HCT116 (cell line): ENCODE measurements around the gene AP1B1. TPM values are rescaled to one million over a fixed set of nuclear protein-coding genes. Genes with fewer than 3 reads are reported as not detected.

ENCODE experiments used
- ATAC-seq: fragments of 200-7000 bp; cut with Tn5 transposase; 2 replicates; pipeline ENCODE4 v1.9.1; 2020; ENCODE audit warnings: mild to moderate bottlenecking, moderate library complexity
- BruUV-seq: library from RNA; stranded (reverse); fragments of 400-500 nt; replicated peaks from 2 replicates; lab custom pipeline; 2021; lab: Mats Ljungman, UMichigan
- CTCF ChIA-PET: fragments of 300-600 bp; sonication (Branson Sonifier 250); formaldehyde crosslinking; loops from one replicate; lab custom pipeline; 2021; ENCODE audit warnings: antibody characterized with exemption; lab: Charles Lee
- POLR2A ChIA-PET: fragments of 300-600, 350-600 bp; sonication (Branson Sonifier 250); formaldehyde crosslinking; loops from one replicate; lab custom pipeline; 2021; ENCODE audit warnings: antibody characterized with exemption; lab: Charles Lee
- RAD21 ChIA-PET, 2 experiments: fragments of 300-600 bp; sonication (Branson Sonifier 250); formaldehyde crosslinking; loops; one replicate each; lab custom pipeline; 2023; ENCODE audit warnings: low total read pairs in 2 of 2; ENCODE audit not compliant: uncharacterized antibody in 2 of 2, unreplicated experiment in 2 of 2, low non-redundant PET in 1 of 2; lab: Charles Lee
- DNase-seq: peaks from one replicate; pipeline ENCODE4 v3.0.0-alpha.2; 2010; ENCODE audit warnings: low read depth, low spot score
- H2AFZ ChIP-seq: fragments of 200-600 bp; shearing (Covaris generic), sonication (generic); 2 replicates; pipeline ENCODE4 v1.6.1; 2017; ENCODE audit warnings: low read depth, mixed run types, mixed read lengths, antibody characterized with exemption, low read length; ENCODE audit not compliant: poor library complexity, severe bottlenecking
- H3K27ac ChIP-seq: 2 replicates; pipeline ENCODE4 v1.5.1; 2012; ENCODE audit warnings: low read depth, low read length
- H3K27me3 ChIP-seq: fragments of 200-600 bp; sonication (generic); 2 replicates; pipeline ENCODE4 v1.6.1; 2016; ENCODE audit warnings: mixed run types, low read length, mixed read lengths; ENCODE audit not compliant: insufficient read depth
- H3K36me3 ChIP-seq, 2 experiments: fragments of 200-500 bp in 1 of 2; fragments of 200-600 bp in 1 of 2; sonication (Bioruptor generic) in 1 of 2; sonication (generic) in 1 of 2; 2 replicates each; pipeline versions ENCODE4 v1.5.1 to v1.6.1; 2014 to 2016; ENCODE audit warnings: low read length in 2 of 2, inconsistent platforms in 1 of 2, mixed read lengths in 1 of 2, mixed run types in 1 of 2; ENCODE audit not compliant: insufficient read depth in 2 of 2, control insufficient read depth in 1 of 2
- H3K4me1 ChIP-seq, 2 experiments: fragments of 200-600 bp in 1 of 2; sonication (generic) in 1 of 2; 2 replicates each; pipeline versions ENCODE4 v1.5.1 to v1.6.1; 2012 to 2017; ENCODE audit warnings: low read length in 2 of 2, inconsistent platforms in 1 of 2, mild to moderate bottlenecking in 1 of 2, mixed read lengths in 1 of 2, mixed run types in 1 of 2, moderate library complexity in 1 of 2; ENCODE audit not compliant: insufficient read depth in 2 of 2, control insufficient read depth in 1 of 2
- H3K4me2 ChIP-seq: fragments of 200-600 bp; sonication (generic); 2 replicates; pipeline ENCODE4 v1.6.1; 2017; ENCODE audit warnings: mixed run types, low read length, mixed read lengths
- H3K4me3 ChIP-seq, 2 experiments: fragments of 200-600 bp in 1 of 2; sonication (generic) in 1 of 2; replicated peaks in 1 of 2; 2 replicates each; pipeline ENCODE4 v1.5.1; 2011 to 2016; ENCODE audit warnings: low read length in 2 of 2, control low read depth in 1 of 2, low read depth in 1 of 2, mild to moderate bottlenecking in 1 of 2, mixed read lengths in 1 of 2, mixed run types in 1 of 2
- H3K79me2 ChIP-seq: fragments of 200-600 bp; sonication (generic); 2 replicates; pipeline ENCODE4 v1.6.1; 2017; ENCODE audit warnings: mild to moderate bottlenecking, mixed run types, low read length, moderate library complexity, mixed read lengths; ENCODE audit not compliant: insufficient read depth
- H3K9ac ChIP-seq: fragments of 200-600 bp; sonication (generic); 2 replicates; pipeline ENCODE4 v1.6.1; 2016; ENCODE audit warnings: low read length, mixed read lengths
- H3K9me2 ChIP-seq: fragments of 200-600 bp; sonication (generic), shearing (Covaris generic); 2 replicates; pipeline ENCODE4 v1.6.1; 2017; ENCODE audit warnings: mixed run types, mild to moderate bottlenecking, moderate library complexity; ENCODE audit not compliant: insufficient read depth
- H3K9me3 ChIP-seq, 2 experiments: fragments of 200-500 bp in 1 of 2; fragments of 200-600 bp in 1 of 2; sonication (Bioruptor generic) in 1 of 2; sonication (generic) in 1 of 2; 2 replicates each; pipeline ENCODE4 v1.6.1; 2014 to 2017; ENCODE audit warnings: low read length in 2 of 2, mixed read lengths in 2 of 2, inconsistent platforms in 1 of 2, low read depth in 1 of 2, mild to moderate bottlenecking in 1 of 2, mixed run types in 1 of 2, moderate library complexity in 1 of 2; ENCODE audit not compliant: control insufficient read depth in 1 of 2, insufficient read depth in 1 of 2
- H4K20me1 ChIP-seq: fragments of 200-600 bp; sonication (generic), shearing (Covaris generic); 2 replicates; pipeline ENCODE4 v1.6.1; 2017; ENCODE audit warnings: mixed run types, mild to moderate bottlenecking, moderate library complexity; ENCODE audit not compliant: insufficient read depth
- CBX3 ChIP-seq: IDR thresholded peaks from 2 replicates; pipeline ENCODE4 v1.6.1; 2012; ENCODE audit warnings: low read depth
- EGR1 ChIP-seq: IDR thresholded peaks from 2 replicates; pipeline ENCODE4 v1.6.1; 2012; ENCODE audit warnings: low read depth
- ELF1 ChIP-seq: IDR thresholded peaks from 2 replicates; pipeline ENCODE4 v1.6.1; 2012; ENCODE audit warnings: low read depth, borderline replicate concordance
- EZH2phosphoT487 ChIP-seq: fragments of 200-600 bp; IDR thresholded peaks from 2 replicates; pipeline ENCODE4 v1.6.1; 2018; ENCODE audit warnings: antibody characterized with exemption, borderline replicate concordance
- FOSL1 ChIP-seq: IDR thresholded peaks from 2 replicates; pipeline ENCODE4 v1.6.1; 2012; ENCODE audit warnings: low read depth
- POLR2AphosphoS5 ChIP-seq: IDR thresholded peaks from 2 replicates; pipeline ENCODE4 v1.6.1; 2011; ENCODE audit warnings: mild to moderate bottlenecking, low read depth, low read length, moderate library complexity
- RAD21 ChIP-seq: IDR thresholded peaks from 2 replicates; pipeline ENCODE4 v1.6.1; 2012; ENCODE audit warnings: low read depth, mild to moderate bottlenecking
- SIN3A ChIP-seq: IDR thresholded peaks from 2 replicates; pipeline ENCODE4 v1.6.1; 2012; ENCODE audit warnings: low read depth
- SRF ChIP-seq: IDR thresholded peaks from 2 replicates; pipeline ENCODE4 v1.6.1; 2012; ENCODE audit warnings: low read depth
- YY1 ChIP-seq: IDR thresholded peaks from 2 replicates; pipeline ENCODE4 v1.6.1; 2011; ENCODE audit warnings: low read length, low read depth, moderate library complexity, mild to moderate bottlenecking; ENCODE audit not compliant: insufficient replicate concordance; ENCODE audit errors: extremely low read depth
- intact Hi-C: fragments of 100-400 bp; cut with micrococcal nuclease; formaldehyde crosslinking; loops from 2 replicates; pipeline ENCODE4 v1.10.0; 2022
- total RNA-seq: library from RNA; stranded (reverse); gene quantifications from one replicate; pipeline ENCODE4 v1.2.1, GENCODE V29; 2021; ENCODE audit not compliant: unreplicated experiment
- TF ChIP-seq, protein P1 (sequence below): IDR thresholded peaks from 2 replicates; pipeline ENCODE4 v1.6.1; 2011; ENCODE audit warnings: mild to moderate bottlenecking, low read length, moderate library complexity; ENCODE audit not compliant: insufficient replicate concordance; ENCODE audit errors: extremely low read depth
- TF ChIP-seq, protein P2 (sequence below): IDR thresholded peaks from 2 replicates; pipeline ENCODE4 v1.6.1; 2012

AP1B1 gene
- total RNA-seq, 1 experiment from 2014 or later: 60.4 TPM

DNA sequence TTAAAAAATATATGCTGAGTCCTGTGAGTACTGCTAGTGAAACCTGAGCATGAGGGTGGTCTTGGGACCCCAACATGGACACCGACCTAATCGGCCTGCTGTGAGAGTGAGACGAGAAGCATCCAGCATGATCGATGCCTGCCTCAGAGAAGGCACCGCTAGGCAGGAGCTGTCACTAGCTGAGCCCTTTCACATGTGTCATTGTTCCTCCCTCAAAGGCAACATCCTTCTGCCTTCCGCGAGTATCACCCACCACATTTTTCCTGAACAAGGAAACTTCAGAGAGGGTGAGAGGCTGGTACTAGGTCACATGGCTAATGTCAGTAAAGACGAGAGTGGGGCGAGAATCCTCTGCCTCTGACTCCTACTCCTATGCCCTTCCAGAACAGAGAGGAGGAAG, 35.6 kb downstream of the AP1B1 start (continued):
- TF ChIP-seq, protein P1, sequence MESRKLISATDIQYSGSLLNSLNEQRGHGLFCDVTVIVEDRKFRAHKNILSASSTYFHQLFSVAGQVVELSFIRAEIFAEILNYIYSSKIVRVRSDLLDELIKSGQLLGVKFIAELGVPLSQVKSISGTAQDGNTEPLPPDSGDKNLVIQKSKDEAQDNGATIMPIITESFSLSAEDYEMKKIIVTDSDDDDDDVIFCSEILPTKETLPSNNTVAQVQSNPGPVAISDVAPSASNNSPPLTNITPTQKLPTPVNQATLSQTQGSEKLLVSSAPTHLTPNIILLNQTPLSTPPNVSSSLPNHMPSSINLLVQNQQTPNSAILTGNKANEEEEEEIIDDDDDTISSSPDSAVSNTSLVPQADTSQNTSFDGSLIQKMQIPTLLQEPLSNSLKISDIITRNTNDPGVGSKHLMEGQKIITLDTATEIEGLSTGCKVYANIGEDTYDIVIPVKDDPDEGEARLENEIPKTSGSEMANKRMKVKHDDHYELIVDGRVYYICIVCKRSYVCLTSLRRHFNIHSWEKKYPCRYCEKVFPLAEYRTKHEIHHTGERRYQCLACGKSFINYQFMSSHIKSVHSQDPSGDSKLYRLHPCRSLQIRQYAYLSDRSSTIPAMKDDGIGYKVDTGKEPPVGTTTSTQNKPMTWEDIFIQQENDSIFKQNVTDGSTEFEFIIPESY: no peak
- TF ChIP-seq RAD21: no peak

GRCh38 chr22:29351891-29352290, 36.5 kb downstream of the AP1B1 start:
- intact Hi-C loops: no loop called here
- H3K4me3 ChIP-seq: no peak overlapping the region
- peaks cover 18 to 38% of the 10 kb centered on the region in 2 experiments; a peak in 3 of 4 replicates for H3K36me3 ChIP-seq
- CTCF ChIA-PET: no interaction called here
- no peaks in the 10 kb centered on the region for H4K20me1 ChIP-seq
- no peak overlapping the region for H3K9ac ChIP-seq
- DNase-seq (no peak), ATAC-seq (no peak)
- H2AFZ ChIP-seq: no peak overlapping the region
- H3K9me3 ChIP-seq: no peaks in the 10 kb centered on the region
- no peak overlapping the region for H3K27ac ChIP-seq
- no peaks in the 10 kb centered on the region for H3K9me2 ChIP-seq
- POLR2A ChIA-PET: interaction anchor here (0.6 kb wide), 1 partner anchor 1640 kb away, joined by 3 read pairs; no protein-coding TSS in a partner anchor
- RAD21 ChIA-PET: no interaction called here
- H3K4me2 ChIP-seq: no peak overlapping the region
- TF ChIP-seq ELF1 (no peak), SRF (no peak), SIN3A (no peak), YY1 (no peak), FOSL1 (no peak), EGR1 (no peak), POLR2AphosphoS5 (no peak), EZH2phosphoT487 (no peak), CBX3 (no peak)
- TF ChIP-seq, protein P2, sequence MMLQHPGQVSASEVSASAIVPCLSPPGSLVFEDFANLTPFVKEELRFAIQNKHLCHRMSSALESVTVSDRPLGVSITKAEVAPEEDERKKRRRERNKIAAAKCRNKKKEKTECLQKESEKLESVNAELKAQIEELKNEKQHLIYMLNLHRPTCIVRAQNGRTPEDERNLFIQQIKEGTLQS: no peak
- TF ChIP-seq, protein P1: no peak
- no TSS peak for BruUV-seq
- H3K79me2 ChIP-seq: no peaks in the 10 kb centered on the region
- H3K4me1 ChIP-seq: peaks cover 0 to 3% of the 10 kb centered on the region in 2 experiments; a peak in 1 of 4 replicates
- H3K27me3 ChIP-seq: no peaks in the 10 kb centered on the region
